Putamen (tissue), 1 donor: ENCODE measurements around the gene PDE6D.
"Not testable (repeated sequence)": the region's sequence is repeated elsewhere in the genome, so short reads cannot be mapped to it uniquely, and the experiment has no call there.

Source experiments
- DNase-seq: peaks from one replicate; pipeline ENCODE4 v3.0.0-alpha.2; 2016; ENCODE audit warnings: low spot score

Gene PDE6D

GRCh38 chr2:231769170-231770136 is 11.6 kb downstream of the PDE6D start:
- no peak for DNase-seq

GRCh38 chr2:231765496-231765929 is 15.6 kb downstream of the PDE6D start:
- no peak for DNase-seq

- peak; percentile 61 for DNase-seq
These were observed 16.3 kb downstream of the PDE6D start for GRCh38 chr2:231764760-231765159.

GRCh38 chr2:231764124-231764523 is 17.0 kb downstream of the PDE6D start:
- no peak for DNase-seq

- DNase-seq, result no peak
These were observed 19.3 kb downstream of the PDE6D start for GRCh38 chr2:231761735-231762134.

- DNase-seq, result no peak
These were observed 29.0 kb downstream of the PDE6D start for GRCh38 chr2:231752061-231752460.

GRCh38 chr2:231751042-231751815 is 29.9 kb downstream of the PDE6D start:
- no peak for DNase-seq

GRCh38 chr2:231749016-231749415 is 32.1 kb downstream of the PDE6D start:
- not testable (repeated sequence) for DNase-seq

- DNase-seq, result not testable (repeated sequence)
These were observed 32.8 kb downstream of the PDE6D start for GRCh38 chr2:231748153-231748896.

- DNase-seq, result no peak
These were observed 35.6 kb downstream of the PDE6D start for GRCh38 chr2:231745303-231746038.

GRCh38 chr2:231743376-231744116 is 37.5 kb downstream of the PDE6D start:
- DNase-seq, result no peak

- DNase-seq, result no peak
These were observed 43.3 kb downstream of the PDE6D start for GRCh38 chr2:231737761-231738160.

GRCh38 chr2:231732604-231733003 is 48.5 kb downstream of the PDE6D start:
- DNase-seq, result no peak

- no peak for DNase-seq
These were observed 53.5 kb downstream of the PDE6D start for GRCh38 chr2:231727621-231728020.

GRCh38 chr2:231726276-231726675 is 54.8 kb downstream of the PDE6D start:
- DNase-seq, result no peak

GRCh38 chr2:231725476-231725875 is 55.6 kb downstream of the PDE6D start:
- DNase-seq, result no peak

GRCh38 chr2:231722721-231723307 is 58.3 kb downstream of the PDE6D start:
- no peak for DNase-seq

- DNase-seq, result no peak
These were observed 59.8 kb downstream of the PDE6D start for GRCh38 chr2:231720987-231721966.
